SK-N-MC (cell line): ENCODE data around the gene COQ4.

Source experiments
- DNase-seq: peaks from one replicate; pipeline ENCODE4 v3.0.0-alpha.2; 2011; ENCODE audit warnings: low read depth, low spot score
- H3K27ac ChIP-seq: fragments of 200-600 bp; sonication (generic); 2 replicates; pipeline ENCODE4 v1.5.1; 2016; ENCODE audit warnings: mixed run types
- H3K36me3 ChIP-seq: fragments of 200-600 bp; sonication (generic); 2 replicates; pipeline ENCODE4 v1.6.1; 2017; ENCODE audit warnings: antibody characterized with exemption, low read length, mixed read lengths; ENCODE audit not compliant: insufficient read depth
- H3K4me3 ChIP-seq: fragments of 200-600 bp; sonication (generic); 2 replicates; pipeline ENCODE4 v1.5.1; 2016
- H3K9ac ChIP-seq: fragments of 200-600 bp; sonication (generic); 2 replicates; pipeline ENCODE4 v1.8.0; 2017; ENCODE audit warnings: mixed run types, mixed read lengths; ENCODE audit not compliant: insufficient read length
- H3K9me3 ChIP-seq: fragments of 200-600 bp; sonication (generic); 2 replicates; pipeline ENCODE4 v1.6.1; 2017; ENCODE audit warnings: low read depth, mild to moderate bottlenecking, antibody characterized with exemption, low read length, moderate library complexity, mixed read lengths
- EZH2 ChIP-seq: fragments of 200-600 bp; sonication (generic); IDR thresholded peaks from one replicate; pipeline ENCODE4 v1.6.1; 2017; ENCODE audit warnings: antibody characterized with exemption
- FOXP2 ChIP-seq: optimal IDR thresholded peaks from 2 replicates; pipeline ENCODE3; 2011; ENCODE audit warnings: mild to moderate bottlenecking, moderate library complexity; ENCODE audit not compliant: insufficient read depth; ENCODE audit errors: extremely low read length, control extremely low read depth
- POLR2AphosphoS5 ChIP-seq: IDR thresholded peaks from 2 replicates; pipeline ENCODE4 v1.6.1; 2012; ENCODE audit warnings: mild to moderate bottlenecking, low read depth, low read length, borderline replicate concordance

COQ4 gene

GRCh38 chr9:128361986-128362646 is 39.5 kb downstream of the COQ4 start:
- no peaks in the 10 kb centered on the region for H3K9me3 ChIP-seq
- peak overlapping the region; percentile 20; the same call in 1 of the 2 replicates for H3K27ac ChIP-seq
- no peaks in the 10 kb centered on the region for H3K36me3 ChIP-seq
- DNase-seq, result peak; percentile 47
- no peak overlapping the region for H3K9ac ChIP-seq
- no peak for TF ChIP-seq EZH2
- TF ChIP-seq POLR2AphosphoS5, result peak; percentile 68
- no peak for TF ChIP-seq FOXP2
- peak overlapping the region; percentile 77 for H3K4me3 ChIP-seq

- TF ChIP-seq EZH2 (no peak), POLR2AphosphoS5 (no peak)
- H3K27ac ChIP-seq, result peak overlapping the region; percentile 20; the same call in 1 of the 2 replicates
- H3K9ac ChIP-seq, result no peak overlapping the region
- H3K36me3 ChIP-seq, result no peaks in the 10 kb centered on the region
- no peak overlapping the region for H3K4me3 ChIP-seq
- H3K9me3 ChIP-seq, result no peaks in the 10 kb centered on the region
- DNase-seq, result no peak
Measured at GRCh38 chr9:128362774-128363173, 40.1 kb downstream of the COQ4 start.

- no peaks in the 10 kb centered on the region for H3K9me3 ChIP-seq
- H3K36me3 ChIP-seq, result no peaks in the 10 kb centered on the region
- no peak for TF ChIP-seq POLR2AphosphoS5
- TF ChIP-seq FOXP2, result no peak
- TF ChIP-seq EZH2, result no peak
- H3K4me3 ChIP-seq, result peak overlapping the region; percentile 71
- DNase-seq, result no peak
- peak overlapping the region; percentile 93 for H3K27ac ChIP-seq
- peak overlapping the region; percentile 84 for H3K9ac ChIP-seq
Measured at GRCh38 chr9:128365525-128365924, 42.9 kb downstream of the COQ4 start.

GRCh38 chr9:128369024-128369706 is 46.5 kb downstream of the COQ4 start:
- no peaks in the 10 kb centered on the region for H3K36me3 ChIP-seq
- H3K9ac ChIP-seq, result no peak overlapping the region
- H3K9me3 ChIP-seq, result no peaks in the 10 kb centered on the region
- no peak for TF ChIP-seq EZH2
- no peak for TF ChIP-seq FOXP2
- TF ChIP-seq POLR2AphosphoS5, result no peak
- H3K27ac ChIP-seq, result no peak overlapping the region
- H3K4me3 ChIP-seq, result no peak overlapping the region
- no peak for DNase-seq

GRCh38 chr9:128370367-128370751 is 47.7 kb downstream of the COQ4 start:
- H3K9me3 ChIP-seq, result no peaks in the 10 kb centered on the region
- TF ChIP-seq FOXP2 (no peak), EZH2 (no peak), POLR2AphosphoS5 (no peak)
- H3K36me3 ChIP-seq, result no peaks in the 10 kb centered on the region
- DNase-seq, result no peak
- H3K9ac ChIP-seq, result peak overlapping the region; percentile 82
- peak overlapping the region; percentile 97 for H3K4me3 ChIP-seq
- peak overlapping the region; percentile 72; the same call in 1 of the 2 replicates for H3K27ac ChIP-seq

- no peaks in the 10 kb centered on the region for H3K9me3 ChIP-seq
- peak; percentile 81 for TF ChIP-seq POLR2AphosphoS5
- no peak for TF ChIP-seq FOXP2
- peak; percentile 47 for DNase-seq
- H3K36me3 ChIP-seq, result no peaks in the 10 kb centered on the region
- H3K9ac ChIP-seq, result peak within 1 kb of the TSS; percentile 93
- peak within 1 kb of the TSS; percentile 72; the same call in 1 of the 2 replicates for H3K27ac ChIP-seq
- peak within 1 kb of the TSS; percentile 97 for H3K4me3 ChIP-seq
Measured at GRCh38 chr9:128370752-128371629, 48.4 kb downstream of the COQ4 start, which contains the start of gene URM1. TSS of gene URM1 (plus strand) at chr9:128371374. CDS start at chr9:128371381, 7 bp downstream.

GRCh38 chr9:128371630-128372117 is 49.0 kb downstream of the COQ4 start:
- peak overlapping the region; percentile 38; the same call in 1 of the 2 replicates for H3K27ac ChIP-seq

More at GRCh38 chr9:128371630-128372117, 49.0 kb downstream of the COQ4 start:
- H3K4me3 ChIP-seq, result peak overlapping the region; percentile 97
- DNase-seq, result no peak
- peak overlapping the region; percentile 93 for H3K9ac ChIP-seq
- H3K36me3 ChIP-seq, result no peaks in the 10 kb centered on the region
- TF ChIP-seq POLR2AphosphoS5 (no peak), FOXP2 (no peak), EZH2 (no peak)
- H3K9me3 ChIP-seq, result no peaks in the 10 kb centered on the region
